WTC11 (cell line): ENCODE results near the gene ABL1. TPM values are rescaled to one million over a fixed set of nuclear protein-coding genes. Genes with fewer than 3 reads are reported as not detected.

ENCODE experiments used
- ATAC-seq: fragments of 200-7000 bp; cut with Tn5 transposase; 2 replicates; pipeline ENCODE4 v1.10.0; 2021; ENCODE audit warnings: mild to moderate bottlenecking, moderate library complexity
- CTCF ChIA-PET: fragments of 300-600 bp; sonication (Branson Sonifier 250); formaldehyde crosslinking; loops from one replicate; lab custom pipeline; 2021; ENCODE audit warnings: antibody characterized with exemption; lab: Charles Lee
- POLR2A ChIA-PET: fragments of 350-600 bp; sonication (Branson Sonifier 250); formaldehyde crosslinking; loops from one replicate; lab custom pipeline; 2021; ENCODE audit warnings: antibody characterized with exemption; lab: Charles Lee
- DNase-seq: peaks from one replicate; pipeline ENCODE4 v3.0.0; 2021; ENCODE audit warnings: low spot score
- H3K27ac Mint-ChIP-seq: 2 replicates; pipeline ENCODE4 v1.8.0; 2021; ENCODE audit warnings: mixed read lengths
- H3K27me3 Mint-ChIP-seq: 2 replicates; pipeline ENCODE4 v1.8.0; 2021; ENCODE audit warnings: low read depth, mild to moderate bottlenecking, moderate library complexity, mixed read lengths
- H3K36me3 Mint-ChIP-seq: 2 replicates; pipeline ENCODE4 v1.8.0; 2021; ENCODE audit warnings: mixed read lengths
- H3K4me1 Mint-ChIP-seq: 2 replicates; pipeline ENCODE4 v1.8.0; 2022; ENCODE audit warnings: mixed read lengths
- H3K4me3 Mint-ChIP-seq: 2 replicates; pipeline ENCODE4 v1.8.0; 2021; ENCODE audit warnings: mild to moderate bottlenecking, moderate library complexity, mixed read lengths
- H3K9me3 Mint-ChIP-seq: 2 replicates; pipeline ENCODE4 v1.8.0; 2021; ENCODE audit warnings: mixed read lengths
- ATF1 ChIP-seq: sonication (generic); formaldehyde crosslinking; IDR thresholded peaks from 2 replicates; pipeline ENCODE4 v1.8.1; 2023; ENCODE audit warnings: mild to moderate bottlenecking, moderate library complexity, missing genetic modification reagents
- CBFB ChIP-seq: sonication (generic); formaldehyde crosslinking; IDR thresholded peaks from 2 replicates; pipeline ENCODE4 v1.8.1; 2022; ENCODE audit warnings: mild to moderate bottlenecking, low read depth, missing genetic modification reagents
- CREM ChIP-seq: sonication (generic); formaldehyde crosslinking; IDR thresholded peaks from 2 replicates; pipeline ENCODE4 v1.8.1; 2022; ENCODE audit warnings: mild to moderate bottlenecking, missing genetic modification reagents, moderate library complexity
- ETV6 ChIP-seq: sonication (generic); formaldehyde crosslinking; IDR thresholded peaks from 2 replicates; pipeline ENCODE4 v1.8.1; 2022; ENCODE audit warnings: mild to moderate bottlenecking, missing genetic modification reagents
- GABPB1 ChIP-seq: sonication (generic); formaldehyde crosslinking; IDR thresholded peaks from 2 replicates; pipeline ENCODE4 v1.8.1; 2023; ENCODE audit warnings: mild to moderate bottlenecking, missing genetic modification reagents
- GRHL2 ChIP-seq: fragments of 250-450 bp; sonication (Bioruptor Pico); IDR thresholded peaks from 2 replicates; pipeline ENCODE4 v1.8.0; 2022; ENCODE audit warnings: mild to moderate bottlenecking, moderate library complexity; ENCODE audit not compliant: insufficient replicate concordance, severe bottlenecking
- IRF2 ChIP-seq: sonication (generic); formaldehyde crosslinking; IDR thresholded peaks from 2 replicates; pipeline ENCODE4 v1.8.0; 2022; ENCODE audit warnings: low read depth, missing genetic modification reagents, borderline replicate concordance
- NFYB ChIP-seq: sonication (generic); formaldehyde crosslinking; conservative IDR thresholded peaks from 2 replicates; pipeline ENCODE4 v1.8.0; 2022; ENCODE audit warnings: low read depth, missing genetic modification reagents
- RORB ChIP-seq: fragments of 250-450 bp; sonication (Bioruptor Pico); IDR thresholded peaks from 2 replicates; pipeline ENCODE4 v1.9.0; 2021; ENCODE audit warnings: mild to moderate bottlenecking
- STAT6 ChIP-seq: sonication (generic); formaldehyde crosslinking; conservative IDR thresholded peaks from 2 replicates; pipeline ENCODE4 v1.8.1; 2023; ENCODE audit warnings: mild to moderate bottlenecking, low read depth, missing genetic modification reagents, moderate library complexity
- TCF7 ChIP-seq: sonication (generic); formaldehyde crosslinking; IDR thresholded peaks from 2 replicates; pipeline ENCODE4 v1.8.0; 2022; ENCODE audit warnings: mild to moderate bottlenecking, low read depth, missing genetic modification reagents, moderate library complexity
- TEAD1 ChIP-seq: sonication (generic); formaldehyde crosslinking; IDR thresholded peaks from 2 replicates; pipeline ENCODE4 v1.8.0; 2022; ENCODE audit warnings: mild to moderate bottlenecking, missing genetic modification reagents
- USF1 ChIP-seq: sonication (generic); formaldehyde crosslinking; IDR thresholded peaks from 2 replicates; pipeline ENCODE4 v1.8.0; 2022; ENCODE audit warnings: mild to moderate bottlenecking, missing genetic modification reagents
- USF2 ChIP-seq: sonication (generic); formaldehyde crosslinking; IDR thresholded peaks from 2 replicates; pipeline ENCODE4 v1.8.1; 2023; ENCODE audit warnings: mild to moderate bottlenecking, missing genetic modification reagents, moderate library complexity
- ZBTB21 ChIP-seq: sonication (generic); formaldehyde crosslinking; IDR thresholded peaks from 2 replicates; pipeline ENCODE4 v1.8.1; 2023; ENCODE audit warnings: mild to moderate bottlenecking, missing genetic modification reagents, borderline replicate concordance
- ZNF121 ChIP-seq: sonication (generic); formaldehyde crosslinking; IDR thresholded peaks from 2 replicates; pipeline ENCODE4 v1.8.0; 2023; ENCODE audit warnings: missing genetic modification reagents
- ZNF232 ChIP-seq: sonication (generic); formaldehyde crosslinking; IDR thresholded peaks from 2 replicates; pipeline ENCODE4 v1.8.0; 2022; ENCODE audit warnings: mild to moderate bottlenecking, missing genetic modification reagents
- total RNA-seq: library from RNA; stranded (reverse); gene quantifications from 3 replicates; pipeline ENCODE4 v1.2.3, GENCODE V29; 2021
- TF ChIP-seq, protein P1 (sequence below): fragments of 200-600 bp; IDR thresholded peaks from 2 replicates; pipeline ENCODE4 v1.8.0; 2022; ENCODE audit warnings: antibody characterized with exemption
- TF ChIP-seq, protein P2 (sequence below): sonication (generic); formaldehyde crosslinking; IDR thresholded peaks from 2 replicates; pipeline ENCODE4 v1.8.1; 2023; ENCODE audit warnings: mild to moderate bottlenecking, missing genetic modification reagents, moderate library complexity
- TF ChIP-seq, protein P3 (sequence below): sonication (generic); formaldehyde crosslinking; IDR thresholded peaks from 2 replicates; pipeline ENCODE4 v1.8.1; 2023; ENCODE audit warnings: mild to moderate bottlenecking, missing genetic modification reagents, borderline replicate concordance
- TF ChIP-seq, protein P4 (sequence below): fragments of 250-450 bp; sonication (Bioruptor Pico); IDR thresholded peaks from 2 replicates; pipeline ENCODE4 v1.9.0; 2021; ENCODE audit warnings: mild to moderate bottlenecking

Gene ABL1
- total RNA-seq, 1 experiment from 2014 or later = 104 TPM

DNA sequence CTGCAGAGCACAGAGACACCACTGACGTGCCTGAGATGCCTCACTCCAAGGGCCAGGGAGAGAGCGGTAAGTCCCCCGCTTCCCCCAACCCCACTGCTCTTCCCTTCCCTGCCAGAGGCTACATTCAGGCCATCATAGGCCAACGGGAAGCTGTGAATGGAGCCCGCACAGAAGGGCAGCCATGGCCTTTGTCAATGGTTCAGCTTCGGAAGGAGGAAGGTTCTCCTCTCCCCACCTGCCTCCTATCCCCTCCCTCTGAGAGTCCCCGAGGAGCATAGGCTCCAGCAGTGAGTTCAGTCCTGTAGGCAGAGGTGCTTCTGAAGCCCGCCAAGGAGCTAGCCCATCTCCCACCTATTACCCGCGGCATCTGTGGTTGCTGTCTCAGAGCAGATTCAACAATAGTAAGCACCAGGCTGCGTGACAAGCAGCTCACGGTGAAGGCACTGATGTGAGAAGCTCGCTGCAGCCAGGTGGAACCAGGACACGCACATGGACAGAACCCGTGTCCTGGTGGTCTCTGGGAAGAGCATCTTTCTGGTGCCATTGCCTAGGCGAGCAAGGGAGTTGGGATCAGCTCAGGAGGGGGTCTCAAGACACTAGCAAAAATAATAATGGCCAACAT lies 45.7 kb downstream of the ABL1 start (continued):
- TF ChIP-seq USF2 (CRISPR knock-in tag) = no peak
- TF ChIP-seq ZNF121 (CRISPR knock-in tag) = no peak
- TF ChIP-seq, protein P1, sequence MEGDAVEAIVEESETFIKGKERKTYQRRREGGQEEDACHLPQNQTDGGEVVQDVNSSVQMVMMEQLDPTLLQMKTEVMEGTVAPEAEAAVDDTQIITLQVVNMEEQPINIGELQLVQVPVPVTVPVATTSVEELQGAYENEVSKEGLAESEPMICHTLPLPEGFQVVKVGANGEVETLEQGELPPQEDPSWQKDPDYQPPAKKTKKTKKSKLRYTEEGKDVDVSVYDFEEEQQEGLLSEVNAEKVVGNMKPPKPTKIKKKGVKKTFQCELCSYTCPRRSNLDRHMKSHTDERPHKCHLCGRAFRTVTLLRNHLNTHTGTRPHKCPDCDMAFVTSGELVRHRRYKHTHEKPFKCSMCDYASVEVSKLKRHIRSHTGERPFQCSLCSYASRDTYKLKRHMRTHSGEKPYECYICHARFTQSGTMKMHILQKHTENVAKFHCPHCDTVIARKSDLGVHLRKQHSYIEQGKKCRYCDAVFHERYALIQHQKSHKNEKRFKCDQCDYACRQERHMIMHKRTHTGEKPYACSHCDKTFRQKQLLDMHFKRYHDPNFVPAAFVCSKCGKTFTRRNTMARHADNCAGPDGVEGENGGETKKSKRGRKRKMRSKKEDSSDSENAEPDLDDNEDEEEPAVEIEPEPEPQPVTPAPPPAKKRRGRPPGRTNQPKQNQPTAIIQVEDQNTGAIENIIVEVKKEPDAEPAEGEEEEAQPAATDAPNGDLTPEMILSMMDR = no peak
- TF ChIP-seq TCF7 (CRISPR knock-in tag) = no peak

GRCh38 chr9:130881516-130881915 lies 46.5 kb downstream of the ABL1 start:
- Mint-ChIP-seq H3K36me3 (peaks cover 60% of the 10 kb centered on the region), H3K4me1 (peaks cover 10% of the 10 kb centered on the region), H3K9me3 (no peaks in the 10 kb centered on the region), H3K4me3 (no peak overlapping the region), H3K27me3 (no peaks in the 10 kb centered on the region), H3K27ac (no peak overlapping the region)
- TF ChIP-seq NFYB (CRISPR knock-in tag) (no peak), GRHL2 (CRISPR knock-in tag) (no peak), RORB (CRISPR knock-in tag) (no peak), TEAD1 (CRISPR knock-in tag) (no peak), CBFB (CRISPR knock-in tag) (no peak), ZNF232 (CRISPR knock-in tag) (no peak), USF1 (CRISPR knock-in tag) (no peak), ETV6 (CRISPR knock-in tag) (no peak), IRF2 (CRISPR knock-in tag) (no peak), STAT6 (CRISPR knock-in tag) (no peak), GABPB1 (CRISPR knock-in tag) (no peak)
- TF ChIP-seq, protein P2, sequence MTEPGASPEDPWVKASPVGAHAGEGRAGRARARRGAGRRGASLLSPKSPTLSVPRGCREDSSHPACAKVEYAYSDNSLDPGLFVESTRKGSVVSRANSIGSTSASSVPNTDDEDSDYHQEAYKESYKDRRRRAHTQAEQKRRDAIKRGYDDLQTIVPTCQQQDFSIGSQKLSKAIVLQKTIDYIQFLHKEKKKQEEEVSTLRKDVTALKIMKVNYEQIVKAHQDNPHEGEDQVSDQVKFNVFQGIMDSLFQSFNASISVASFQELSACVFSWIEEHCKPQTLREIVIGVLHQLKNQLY = no peak
- no peak for ATAC-seq
- no peak for DNase-seq
- POLR2A ChIA-PET = no interaction called here
- CTCF ChIA-PET = interaction anchor here (1.3 kb wide), 1 partner anchor 15 kb away, joined by 5 read pairs; no protein-coding TSS in a partner anchor

GRCh38 chr9:130882696-130883225 lies 47.7 kb downstream of the ABL1 start:
- no peaks in the 10 kb centered on the region for H3K27me3 Mint-ChIP-seq
- POLR2A ChIA-PET = no interaction called here
- TF ChIP-seq ATF1 = no peak
- TF ChIP-seq, protein P3, sequence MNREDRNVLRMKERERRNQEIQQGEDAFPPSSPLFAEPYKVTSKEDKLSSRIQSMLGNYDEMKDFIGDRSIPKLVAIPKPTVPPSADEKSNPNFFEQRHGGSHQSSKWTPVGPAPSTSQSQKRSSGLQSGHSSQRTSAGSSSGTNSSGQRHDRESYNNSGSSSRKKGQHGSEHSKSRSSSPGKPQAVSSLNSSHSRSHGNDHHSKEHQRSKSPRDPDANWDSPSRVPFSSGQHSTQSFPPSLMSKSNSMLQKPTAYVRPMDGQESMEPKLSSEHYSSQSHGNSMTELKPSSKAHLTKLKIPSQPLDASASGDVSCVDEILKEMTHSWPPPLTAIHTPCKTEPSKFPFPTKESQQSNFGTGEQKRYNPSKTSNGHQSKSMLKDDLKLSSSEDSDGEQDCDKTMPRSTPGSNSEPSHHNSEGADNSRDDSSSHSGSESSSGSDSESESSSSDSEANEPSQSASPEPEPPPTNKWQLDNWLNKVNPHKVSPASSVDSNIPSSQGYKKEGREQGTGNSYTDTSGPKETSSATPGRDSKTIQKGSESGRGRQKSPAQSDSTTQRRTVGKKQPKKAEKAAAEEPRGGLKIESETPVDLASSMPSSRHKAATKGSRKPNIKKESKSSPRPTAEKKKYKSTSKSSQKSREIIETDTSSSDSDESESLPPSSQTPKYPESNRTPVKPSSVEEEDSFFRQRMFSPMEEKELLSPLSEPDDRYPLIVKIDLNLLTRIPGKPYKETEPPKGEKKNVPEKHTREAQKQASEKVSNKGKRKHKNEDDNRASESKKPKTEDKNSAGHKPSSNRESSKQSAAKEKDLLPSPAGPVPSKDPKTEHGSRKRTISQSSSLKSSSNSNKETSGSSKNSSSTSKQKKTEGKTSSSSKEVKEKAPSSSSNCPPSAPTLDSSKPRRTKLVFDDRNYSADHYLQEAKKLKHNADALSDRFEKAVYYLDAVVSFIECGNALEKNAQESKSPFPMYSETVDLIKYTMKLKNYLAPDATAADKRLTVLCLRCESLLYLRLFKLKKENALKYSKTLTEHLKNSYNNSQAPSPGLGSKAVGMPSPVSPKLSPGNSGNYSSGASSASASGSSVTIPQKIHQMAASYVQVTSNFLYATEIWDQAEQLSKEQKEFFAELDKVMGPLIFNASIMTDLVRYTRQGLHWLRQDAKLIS (CRISPR knock-in tag) = no peak
- no peak for TF ChIP-seq CREM (CRISPR knock-in tag)
- no peak for TF ChIP-seq ZBTB21
- no peak for TF ChIP-seq ETV6 (CRISPR knock-in tag)
- TF ChIP-seq, protein P4, sequence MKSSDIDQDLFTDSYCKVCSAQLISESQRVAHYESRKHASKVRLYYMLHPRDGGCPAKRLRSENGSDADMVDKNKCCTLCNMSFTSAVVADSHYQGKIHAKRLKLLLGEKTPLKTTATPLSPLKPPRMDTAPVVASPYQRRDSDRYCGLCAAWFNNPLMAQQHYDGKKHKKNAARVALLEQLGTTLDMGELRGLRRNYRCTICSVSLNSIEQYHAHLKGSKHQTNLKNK (CRISPR knock-in tag) = no peak

More at GRCh38 chr9:130882696-130883225, 47.7 kb downstream of the ABL1 start:
- H3K9me3 Mint-ChIP-seq = no peaks in the 10 kb centered on the region
- ATAC-seq (no peak), DNase-seq (no peak)
- H3K36me3 Mint-ChIP-seq = peaks cover 66% of the 10 kb centered on the region
- H3K4me3 Mint-ChIP-seq = no peak overlapping the region
- H3K4me1 Mint-ChIP-seq = peaks cover 10% of the 10 kb centered on the region
- CTCF ChIA-PET = interaction anchor here (1.1 to 4.3 kb wide), 3 partner anchors 16 to 116 kb away, joined by 3 to 24 read pairs (median 12); no protein-coding TSS in a partner anchor
- no peak overlapping the region for H3K27ac Mint-ChIP-seq
